VCaP (cell line): ENCODE results near the gene TTLL7.

Experiments used
- H3K27ac ChIP-seq: fragments of 450-650 bp; 2 replicates; pipeline ENCODE4 v1.5.1; 2017
- TF ChIP-seq, protein P1 (sequence below): fragments of 450-650 bp; conservative IDR thresholded peaks from 2 replicates; pipeline ENCODE4 v1.5.1; 2017; ENCODE audit warnings: mild to moderate bottlenecking, moderate library complexity

TTLL7 gene

DNA sequence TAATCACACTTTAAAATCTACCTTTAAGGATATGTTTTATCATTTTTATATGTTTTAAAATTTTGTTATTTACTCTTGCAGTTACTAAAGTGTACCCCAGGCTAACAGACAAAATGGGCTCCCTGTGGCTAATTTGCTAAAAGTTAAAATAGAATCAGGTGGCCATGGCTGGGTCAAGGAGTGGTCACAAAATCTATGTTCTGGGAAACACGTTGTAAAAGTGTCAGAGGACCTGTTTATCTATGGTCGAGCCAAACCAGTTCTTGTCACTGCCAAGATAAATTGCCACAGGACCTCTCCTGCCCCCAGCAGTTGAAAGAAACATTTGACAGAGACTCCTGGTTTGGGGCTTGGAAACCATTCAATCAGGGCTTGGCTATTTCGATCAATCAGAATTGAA is 21.2 kb upstream of the TTLL7 start:
- TF ChIP-seq, protein P1, sequence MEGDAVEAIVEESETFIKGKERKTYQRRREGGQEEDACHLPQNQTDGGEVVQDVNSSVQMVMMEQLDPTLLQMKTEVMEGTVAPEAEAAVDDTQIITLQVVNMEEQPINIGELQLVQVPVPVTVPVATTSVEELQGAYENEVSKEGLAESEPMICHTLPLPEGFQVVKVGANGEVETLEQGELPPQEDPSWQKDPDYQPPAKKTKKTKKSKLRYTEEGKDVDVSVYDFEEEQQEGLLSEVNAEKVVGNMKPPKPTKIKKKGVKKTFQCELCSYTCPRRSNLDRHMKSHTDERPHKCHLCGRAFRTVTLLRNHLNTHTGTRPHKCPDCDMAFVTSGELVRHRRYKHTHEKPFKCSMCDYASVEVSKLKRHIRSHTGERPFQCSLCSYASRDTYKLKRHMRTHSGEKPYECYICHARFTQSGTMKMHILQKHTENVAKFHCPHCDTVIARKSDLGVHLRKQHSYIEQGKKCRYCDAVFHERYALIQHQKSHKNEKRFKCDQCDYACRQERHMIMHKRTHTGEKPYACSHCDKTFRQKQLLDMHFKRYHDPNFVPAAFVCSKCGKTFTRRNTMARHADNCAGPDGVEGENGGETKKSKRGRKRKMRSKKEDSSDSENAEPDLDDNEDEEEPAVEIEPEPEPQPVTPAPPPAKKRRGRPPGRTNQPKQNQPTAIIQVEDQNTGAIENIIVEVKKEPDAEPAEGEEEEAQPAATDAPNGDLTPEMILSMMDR = peak; percentile 62
- H3K27ac ChIP-seq = peak overlapping the region; percentile 85

GRCh38 chr1:84019217-84019616 is 20.3 kb upstream of the TTLL7 start:
- TF ChIP-seq, protein P1 = no peak
- peak overlapping the region; percentile 85 for H3K27ac ChIP-seq

DNA sequence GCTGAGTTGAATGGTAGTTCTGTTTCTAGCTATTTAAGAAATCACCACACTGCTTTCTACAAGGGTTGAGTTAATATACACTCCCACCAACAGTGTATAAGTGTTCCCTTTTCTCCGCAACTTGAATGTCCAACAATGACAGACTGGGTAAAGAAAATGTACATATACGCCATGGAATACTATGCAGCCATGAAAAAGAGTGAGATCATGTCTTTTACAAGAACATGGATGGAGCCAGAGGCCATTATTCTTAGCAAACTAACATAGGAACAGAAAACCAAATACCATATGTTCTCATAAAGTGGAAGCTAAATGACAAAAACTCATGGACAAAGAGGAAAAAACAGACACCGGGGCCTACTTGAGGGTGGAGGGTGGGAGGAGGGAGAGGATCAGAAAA is 14.8 kb upstream of the TTLL7 start:
- H3K27ac ChIP-seq = no peak overlapping the region
- TF ChIP-seq, protein P1 = no peak

DNA sequence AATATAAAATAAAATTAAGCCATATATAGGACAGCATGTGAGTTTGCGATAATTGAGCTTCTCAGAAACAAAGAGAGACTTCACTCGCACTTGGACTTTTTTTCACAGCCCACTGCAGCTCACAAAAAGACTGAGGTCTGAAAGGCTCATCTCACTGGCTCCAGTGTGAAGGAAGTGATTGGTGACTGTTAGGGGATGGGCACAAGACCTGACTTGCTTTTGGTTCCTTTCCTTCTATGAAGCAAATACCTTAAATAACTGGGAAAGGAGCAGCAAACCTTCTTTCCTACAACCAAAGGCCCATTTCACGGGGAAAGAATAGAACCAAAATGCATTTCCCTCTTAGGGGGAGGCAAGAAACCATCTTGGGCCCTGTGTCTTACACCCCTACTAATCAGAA is 13.1 kb upstream of the TTLL7 start:
- TF ChIP-seq, protein P1 = no peak
- H3K27ac ChIP-seq = no peak overlapping the region

DNA sequence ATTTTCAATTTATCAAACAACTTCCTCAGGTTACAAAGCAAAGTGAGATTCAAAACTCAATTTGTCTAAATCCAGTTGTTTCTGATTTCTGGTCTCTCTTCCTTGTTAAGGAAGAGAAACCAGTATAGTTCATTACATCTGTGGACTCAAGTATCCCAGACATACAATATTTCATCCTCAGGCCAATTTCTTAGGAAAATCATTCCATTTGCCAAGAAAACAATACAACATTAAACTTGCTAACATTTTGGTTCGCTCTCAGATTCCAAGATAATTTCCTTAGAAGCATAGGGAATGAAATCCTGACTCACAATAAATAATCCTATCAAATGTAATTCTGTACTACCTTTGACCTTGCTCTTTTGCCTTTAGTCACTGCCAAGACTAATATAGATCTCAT is 11.2 kb upstream of the TTLL7 start:
- no peak overlapping the region for H3K27ac ChIP-seq
- TF ChIP-seq, protein P1 = no peak

DNA sequence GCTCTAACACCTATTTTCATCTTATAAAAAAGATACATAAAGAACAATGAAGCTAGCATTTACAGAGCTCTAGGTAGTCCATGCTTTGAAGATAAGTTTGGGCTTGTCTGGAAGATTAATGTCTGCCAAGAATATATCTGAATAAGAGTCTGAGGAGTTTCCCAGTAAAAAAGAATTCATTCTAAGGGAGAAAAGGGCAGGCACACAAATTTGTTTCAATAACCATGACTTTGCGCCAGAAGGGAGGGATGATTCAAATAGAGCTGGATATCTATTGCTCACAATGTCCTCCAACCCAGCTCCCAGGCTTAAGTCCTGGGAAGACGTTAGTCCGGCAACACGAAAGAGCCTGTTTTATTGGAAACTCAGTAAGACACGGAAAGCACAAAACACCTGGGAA is 9.7 kb upstream of the TTLL7 start:
- TF ChIP-seq, protein P1 = no peak
- H3K27ac ChIP-seq = no peak overlapping the region

DNA sequence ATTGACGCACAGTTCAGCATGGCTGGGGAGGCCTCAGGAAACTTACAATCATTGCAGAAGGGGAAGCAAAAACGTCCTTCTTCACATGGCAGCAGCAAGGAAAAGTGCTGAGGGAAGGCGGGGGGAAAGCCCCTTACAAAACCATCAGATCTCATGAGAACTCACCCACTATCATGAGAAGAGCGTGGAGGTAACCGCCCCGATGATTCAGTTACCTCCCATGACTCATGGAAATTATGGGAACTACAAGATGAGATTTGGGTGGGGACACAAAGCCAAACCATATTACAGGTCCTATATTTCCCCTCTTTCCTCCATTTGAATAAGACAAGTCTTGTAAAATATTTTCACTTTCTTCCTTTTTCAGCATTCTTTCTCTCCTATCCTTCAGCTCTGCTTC is 7.7 kb upstream of the TTLL7 start:
- H3K27ac ChIP-seq = no peak overlapping the region
- TF ChIP-seq, protein P1 = no peak

DNA sequence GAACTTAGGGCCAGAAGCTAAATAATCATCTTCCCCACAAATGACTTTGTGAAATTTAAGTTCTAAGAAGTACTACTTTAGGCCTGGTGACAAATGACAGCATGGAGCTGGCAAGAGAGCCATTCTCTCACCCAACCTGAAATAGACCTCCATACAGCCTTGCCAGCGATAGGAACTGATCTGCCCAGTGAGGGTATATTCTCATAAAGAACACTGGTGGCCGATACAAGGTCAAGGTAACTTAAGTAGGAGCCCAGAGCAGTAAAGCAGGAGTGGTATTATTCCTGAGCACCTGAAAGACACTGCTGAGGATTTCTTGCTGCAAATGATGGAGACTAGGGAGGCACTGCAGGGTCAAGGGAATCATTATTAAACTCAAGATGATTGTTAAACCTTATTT is 2.6 kb upstream of the TTLL7 start:
- no peak overlapping the region for H3K27ac ChIP-seq
- TF ChIP-seq, protein P1 = no peak
